NCI-H69 (cell line): Measurements from ENCODE around the gene FRMPD4.

Source experiments
- DNase-seq: peaks from one replicate; lab custom pipeline; 2025; lab: John Stamatoyannopoulos, UW

Gene FRMPD4

DNA sequence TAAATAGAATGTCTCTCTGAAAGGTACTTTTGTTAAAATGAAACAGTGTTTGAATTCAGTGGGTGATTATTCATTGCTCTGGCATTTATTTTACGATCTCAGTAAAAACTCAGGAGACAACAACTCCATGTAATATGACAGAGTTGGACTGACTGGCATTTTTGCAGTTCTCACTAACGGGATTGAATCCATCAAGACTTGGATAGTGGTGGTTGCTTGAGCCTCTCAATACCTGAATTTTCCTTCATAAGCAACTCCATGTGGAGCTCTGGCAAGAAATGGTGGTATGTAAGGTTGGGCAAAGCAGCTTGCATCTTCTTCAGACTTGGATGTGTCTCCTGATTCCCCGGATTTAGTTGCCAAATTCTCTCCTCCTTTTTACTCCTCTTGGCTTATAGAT lies 72.7 kb downstream of the FRMPD4 start:
- no peak for DNase-seq

DNA sequence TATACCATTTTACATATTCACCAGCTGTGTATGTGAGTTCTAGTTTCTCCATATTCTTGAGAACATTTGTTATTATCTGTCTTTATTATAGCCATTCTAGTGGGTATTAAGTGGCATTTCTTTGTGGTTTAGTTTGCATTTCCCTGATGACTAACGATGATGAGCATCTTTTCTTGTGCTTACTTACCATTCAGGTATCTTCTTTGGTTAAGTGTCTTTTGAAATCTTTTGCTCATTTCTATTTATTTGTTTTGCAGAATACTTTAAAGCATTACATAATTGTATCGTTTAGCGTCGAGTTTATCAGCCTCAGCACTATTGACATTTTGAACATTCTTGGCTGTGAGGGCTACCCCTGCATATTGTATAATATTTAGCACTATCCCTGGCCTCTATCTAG lies 85.4 kb downstream of the FRMPD4 start:
- no peak for DNase-seq

DNA sequence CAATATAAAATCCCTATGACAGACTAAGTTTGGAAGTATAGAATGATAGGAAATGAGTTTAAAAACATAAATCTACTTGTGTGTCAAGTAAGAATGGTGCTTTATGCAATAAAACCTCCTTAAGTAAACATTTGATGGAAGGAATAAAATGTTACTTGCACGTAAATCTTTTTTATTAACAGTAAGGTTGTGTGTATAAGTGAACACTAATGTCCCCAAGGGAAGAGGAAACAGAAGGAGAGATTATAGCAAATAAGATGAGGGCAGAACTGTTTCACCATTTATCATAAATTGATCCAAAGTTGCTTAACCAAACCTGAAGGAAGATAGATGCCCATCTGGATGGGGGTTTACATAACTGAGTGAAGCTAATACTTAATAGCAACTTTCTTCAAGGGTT lies 86.8 kb downstream of the FRMPD4 start:
- peak; percentile 69 for DNase-seq

DNA sequence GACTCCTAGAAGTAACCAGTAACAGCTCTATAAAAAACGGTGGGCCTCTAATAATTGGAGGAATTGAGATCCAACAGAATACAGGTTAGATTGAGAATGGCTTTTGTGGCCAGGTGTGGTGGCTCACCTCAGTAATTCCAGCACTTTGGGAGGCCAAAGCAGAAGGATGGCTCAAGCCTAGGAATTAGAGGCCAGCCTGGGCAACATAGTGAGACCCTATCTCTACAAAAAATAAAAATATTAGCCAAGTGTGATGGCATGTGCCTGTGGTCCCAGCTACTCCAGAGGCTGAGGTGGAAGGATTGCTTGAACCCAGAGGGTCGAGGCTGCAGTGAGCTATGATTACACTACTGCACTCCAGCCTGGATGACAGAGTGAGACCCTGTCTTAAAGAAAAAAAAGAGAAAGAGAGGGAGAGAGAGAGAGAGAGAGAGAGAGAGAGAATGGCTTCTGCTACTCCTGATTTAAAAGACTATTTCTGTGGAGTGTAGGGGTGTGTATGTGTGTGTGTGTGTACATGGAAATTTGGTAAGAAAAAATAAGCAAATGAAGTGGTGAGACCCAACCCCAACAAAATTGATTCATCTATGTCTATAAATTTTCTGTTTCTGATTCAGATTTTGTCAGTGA lies 89.3 kb downstream of the FRMPD4 start:
- no peak for DNase-seq

DNA sequence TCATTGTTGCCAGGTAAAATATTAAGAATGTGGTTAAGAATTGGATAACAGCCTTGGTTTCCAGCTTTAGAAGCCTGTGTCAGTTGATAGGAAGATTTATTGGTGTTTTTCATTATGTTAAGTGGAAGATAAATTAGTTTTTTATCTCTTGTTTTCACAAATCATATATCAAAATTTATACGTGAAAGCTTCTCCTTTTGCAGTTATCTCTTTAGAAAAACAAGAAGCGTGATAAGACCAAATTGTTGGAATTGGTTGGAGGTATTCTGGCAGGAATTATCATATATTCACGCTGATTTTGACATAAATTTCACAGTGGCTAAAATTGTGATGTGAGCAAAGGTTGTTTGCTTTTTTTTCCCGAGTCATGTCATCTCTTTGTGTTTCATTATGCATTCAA lies 90.6 kb downstream of the FRMPD4 start:
- DNase-seq = no peak

DNA sequence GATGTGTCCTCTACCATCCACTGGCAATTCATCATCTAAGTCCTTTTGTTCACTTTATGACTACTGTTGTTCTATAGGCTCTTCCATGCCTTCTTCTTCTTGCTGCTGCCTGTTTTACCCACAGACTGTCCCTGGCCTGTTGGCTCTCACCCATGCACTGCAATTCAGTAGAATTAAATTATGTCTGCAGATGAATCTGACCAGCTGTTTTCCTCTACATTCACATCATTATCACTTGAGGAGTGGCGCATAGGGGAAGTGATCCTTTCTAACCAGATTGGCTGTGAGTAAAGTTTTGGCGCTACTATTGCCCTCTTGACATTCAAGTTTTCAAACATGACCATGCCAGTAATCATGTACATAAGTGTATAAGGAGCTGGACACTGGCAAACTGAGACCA lies 91.7 kb downstream of the FRMPD4 start:
- no peak for DNase-seq

DNA sequence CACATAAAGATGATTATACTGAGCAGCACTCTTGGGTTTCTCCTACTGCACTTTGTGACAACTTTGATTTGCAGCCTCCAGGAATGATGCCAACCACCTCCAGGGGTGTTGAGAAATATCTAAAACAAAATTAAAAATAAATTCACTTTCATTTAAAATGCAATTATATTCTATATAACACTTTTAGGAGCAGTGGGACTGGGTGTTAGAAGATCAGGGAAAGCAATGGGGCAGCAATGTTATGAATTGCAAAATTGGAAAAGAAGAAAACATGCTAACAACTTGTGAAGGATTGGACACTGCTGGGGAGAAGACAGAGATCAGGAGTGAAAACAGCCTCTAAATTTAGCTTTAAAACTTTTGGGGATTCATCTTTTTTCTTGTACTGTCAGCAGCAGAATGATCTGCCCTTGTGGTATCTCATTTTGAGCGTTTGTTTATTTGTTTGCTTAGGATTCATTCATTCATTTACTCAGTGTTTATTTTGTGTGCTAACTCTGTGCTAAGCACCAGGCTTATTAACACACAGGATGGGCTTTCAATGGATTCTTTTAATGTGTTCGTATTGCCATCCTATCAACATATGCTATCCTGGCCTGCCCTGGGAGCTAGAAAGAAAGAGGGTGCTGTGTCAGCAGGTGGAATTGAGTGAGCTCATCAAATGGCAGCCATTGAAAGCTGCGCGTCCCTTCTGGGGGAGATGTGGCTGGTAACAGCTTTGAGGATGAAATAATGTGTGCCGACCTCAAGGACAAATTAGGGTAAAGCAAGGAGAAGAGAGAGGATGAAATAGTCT lies 96.5 kb downstream of the FRMPD4 start:
- peak; percentile 67 for DNase-seq

DNA sequence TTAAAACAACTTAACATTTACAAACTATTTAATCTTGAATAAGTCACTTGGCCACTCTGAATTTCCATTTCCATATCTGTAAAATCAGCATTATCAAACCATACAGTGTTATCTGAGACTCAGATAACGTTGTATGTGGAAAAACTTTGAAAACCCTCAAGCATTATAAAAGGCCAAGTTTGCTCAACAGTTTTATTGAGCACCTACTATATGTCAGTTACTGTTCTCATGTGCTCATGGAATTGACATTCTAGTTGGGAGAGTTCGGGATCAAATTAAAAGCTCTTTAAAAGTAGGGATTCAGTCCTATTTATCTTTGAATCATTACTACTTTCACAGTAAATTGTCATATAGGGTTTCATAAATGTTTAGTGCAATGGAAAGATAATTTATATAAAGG lies 97.9 kb downstream of the FRMPD4 start:
- DNase-seq = no peak

DNA sequence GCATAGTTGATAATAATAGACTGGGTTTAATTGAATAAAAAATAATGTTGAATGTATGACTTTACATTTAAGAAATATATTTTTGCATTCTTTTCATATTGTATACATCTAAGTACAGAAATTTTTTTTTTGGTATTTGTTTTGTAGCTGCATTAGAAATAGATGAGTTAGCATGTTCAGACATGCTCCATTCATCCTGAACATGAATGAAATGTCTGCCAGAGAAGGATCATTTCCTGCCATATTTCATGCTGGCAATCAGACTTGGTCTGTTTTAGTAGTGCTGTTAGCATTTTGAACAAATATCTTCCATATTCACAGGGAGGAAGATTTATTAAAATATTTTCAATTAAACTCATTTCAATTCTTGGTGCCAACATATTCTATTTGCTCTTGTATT lies 98.9 kb downstream of the FRMPD4 start:
- DNase-seq = peak; percentile 49

DNA sequence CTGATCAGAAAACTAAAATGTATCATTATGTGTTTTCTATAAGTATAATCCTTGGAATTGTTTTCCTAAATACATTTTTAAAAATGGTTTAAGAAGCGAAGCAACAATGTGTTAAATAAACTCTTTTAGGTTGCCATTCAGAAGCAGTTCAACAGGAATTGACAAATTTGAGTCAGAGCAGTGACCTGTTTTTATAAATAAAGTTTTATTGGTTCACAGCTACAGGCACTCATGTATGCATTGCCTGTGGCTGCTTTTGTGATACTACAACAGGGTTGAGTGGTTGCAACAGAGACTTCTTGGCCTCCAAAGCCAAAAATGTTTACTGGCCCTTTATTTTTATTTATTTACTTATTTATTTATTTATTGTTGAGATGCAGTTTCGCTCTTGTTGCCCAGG lies 99.5 kb downstream of the FRMPD4 start:
- DNase-seq = peak; percentile 7

DNA sequence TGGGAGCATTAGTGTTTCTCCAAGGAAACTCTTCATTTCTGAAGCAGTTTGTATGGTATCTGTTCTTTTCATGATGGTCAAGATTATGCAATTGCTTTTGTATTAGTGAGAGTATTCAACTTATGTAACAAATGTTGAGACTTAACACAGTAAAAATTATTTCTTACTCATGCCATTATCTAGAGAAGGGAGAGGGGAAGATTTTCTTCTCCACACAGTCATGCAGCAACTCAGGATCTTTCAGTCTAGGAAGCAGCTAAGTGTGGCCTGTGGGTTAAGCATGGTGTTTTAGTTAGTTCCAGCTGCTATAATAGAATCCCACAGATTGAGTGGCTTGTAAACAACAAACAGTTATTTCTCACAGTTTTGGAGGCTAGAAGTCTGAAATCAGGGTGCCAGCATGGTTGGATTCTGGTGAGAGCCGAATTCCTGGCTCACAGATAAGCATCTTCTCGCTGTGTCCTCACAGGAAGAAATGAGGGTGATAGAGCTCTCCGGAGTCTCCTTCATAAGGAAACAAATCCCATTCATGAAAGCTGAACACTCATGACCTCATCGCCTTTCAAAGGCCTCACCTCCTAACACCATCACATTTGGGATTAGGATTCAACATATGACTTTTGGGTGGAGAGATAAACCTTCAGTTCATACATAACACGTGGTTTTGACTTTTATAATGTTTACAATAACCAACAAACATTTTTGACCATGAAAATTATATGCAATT lies 101.2 kb downstream of the FRMPD4 start:
- peak; percentile 12 for DNase-seq

DNA sequence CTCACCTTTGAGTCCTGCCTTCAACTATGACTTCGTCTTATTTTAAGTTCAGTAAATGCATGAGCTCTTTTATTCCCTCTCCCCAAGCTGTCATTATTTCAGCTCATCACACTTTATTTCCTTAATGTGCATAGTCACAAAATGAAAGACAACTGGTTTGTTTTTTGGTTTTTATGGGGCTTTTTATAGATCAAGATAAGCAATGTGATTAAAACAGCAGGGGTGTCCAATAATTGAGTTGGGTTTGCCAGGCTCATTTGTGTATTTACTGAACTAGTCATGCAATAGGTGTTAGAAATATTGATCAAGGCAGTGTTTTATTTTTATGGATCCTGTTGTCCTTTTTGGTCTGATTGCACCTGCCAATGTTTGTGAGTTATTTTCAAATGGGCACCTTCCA lies 102.2 kb downstream of the FRMPD4 start:
- DNase-seq = peak; percentile 72

DNA sequence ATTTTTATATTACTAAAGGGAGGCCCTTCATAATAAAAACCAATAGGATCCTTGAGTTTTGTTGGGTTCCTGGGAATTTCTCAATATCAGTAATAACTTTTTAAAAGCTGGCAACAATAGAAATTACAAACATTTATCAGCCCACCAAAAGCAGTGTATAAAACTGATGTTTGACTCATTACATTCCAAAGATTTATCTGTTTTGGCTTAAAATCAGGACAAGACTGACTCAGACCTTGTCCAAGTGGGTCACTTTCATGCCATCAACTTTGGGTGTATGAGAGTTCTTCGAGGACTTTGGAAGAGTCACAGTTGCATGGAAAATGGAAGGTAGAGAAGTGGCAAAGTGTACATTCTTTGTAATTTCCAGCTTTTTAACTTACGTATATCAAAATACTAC lies 102.8 kb downstream of the FRMPD4 start:
- no peak for DNase-seq

DNA sequence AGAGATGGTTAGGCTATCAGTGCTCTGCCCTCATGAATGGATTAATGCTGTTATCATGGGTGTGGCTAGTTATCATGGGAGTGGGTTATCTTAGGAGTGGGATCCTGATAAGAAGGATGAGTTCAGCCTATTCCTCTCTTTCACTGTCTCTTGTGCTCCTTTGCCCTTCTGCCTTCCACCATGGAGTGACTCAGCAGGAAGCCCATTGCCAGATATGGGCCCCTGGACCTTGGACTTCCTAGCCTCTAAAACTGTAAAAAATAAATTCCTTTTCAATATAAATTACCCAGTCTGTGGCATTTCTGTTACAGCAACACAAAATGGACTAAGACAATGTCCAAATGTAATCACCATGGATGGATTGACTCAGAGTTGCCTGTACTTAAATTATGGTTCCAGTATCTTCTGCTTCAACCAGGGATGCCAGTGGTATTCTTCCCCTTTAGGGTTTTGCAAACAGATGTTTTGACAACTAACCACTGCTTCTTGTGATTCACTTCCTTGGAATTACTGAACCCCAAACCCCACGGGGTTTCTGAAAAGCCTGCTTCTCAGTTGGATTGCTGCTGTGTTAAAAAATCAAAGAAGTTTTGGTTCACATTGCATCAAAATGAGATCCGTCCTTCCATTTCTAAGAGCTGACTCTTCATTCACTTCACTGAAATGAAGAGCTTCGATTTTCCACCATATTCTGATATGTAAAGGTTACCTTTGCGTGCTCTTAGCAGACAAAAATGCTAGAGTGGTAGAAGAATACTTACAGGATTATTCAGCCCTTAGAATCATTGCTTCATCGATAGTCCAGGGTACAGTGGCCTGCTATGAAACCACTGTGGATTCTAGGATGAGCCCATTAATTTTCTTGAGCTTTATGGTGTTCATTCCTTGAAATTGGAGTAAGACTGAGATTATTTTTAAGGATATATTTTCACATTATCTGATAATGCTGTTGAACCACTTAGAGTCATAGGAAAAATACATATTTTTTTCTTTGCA lies 107.7 kb downstream of the FRMPD4 start:
- DNase-seq = no peak

DNA sequence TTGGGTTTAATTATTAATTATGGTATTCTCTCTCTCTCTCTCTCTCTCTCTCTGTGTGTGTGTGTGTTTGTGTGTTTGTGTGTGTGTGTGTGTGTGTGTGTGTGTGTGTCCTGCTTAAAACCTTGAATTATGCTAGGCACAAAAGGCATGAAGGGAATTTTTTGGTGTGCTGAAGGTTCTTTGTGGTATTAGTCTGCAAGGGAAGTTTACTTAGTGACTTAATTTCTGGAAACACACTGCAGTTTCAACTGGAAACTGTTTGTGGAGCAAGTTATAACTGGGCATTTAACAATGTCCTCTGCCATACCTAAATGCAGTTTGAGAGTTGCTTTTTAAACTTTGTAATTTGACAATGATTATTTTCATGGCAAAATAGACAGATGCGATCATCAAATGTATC lies 111.7 kb downstream of the FRMPD4 start:
- no peak for DNase-seq

DNA sequence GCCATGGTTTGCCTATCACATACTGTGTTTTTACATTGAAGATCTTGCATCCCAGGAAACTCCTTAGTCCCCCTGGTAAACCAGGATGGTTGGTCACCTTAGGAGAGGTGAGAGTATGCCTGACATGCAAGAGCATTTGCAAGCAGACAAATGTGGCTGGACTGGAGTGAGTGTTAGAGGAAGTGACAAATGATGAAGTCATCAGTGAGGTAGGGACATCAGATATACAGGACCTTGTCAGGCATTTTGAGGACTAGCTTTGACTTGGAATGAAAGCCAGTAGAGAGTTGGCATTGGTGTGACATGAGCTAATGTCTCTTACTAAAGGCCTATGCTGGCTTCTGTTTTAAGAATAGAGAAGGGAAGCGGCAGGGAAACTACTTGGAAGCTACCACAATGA lies 124.9 kb downstream of the FRMPD4 start:
- no peak for DNase-seq

DNA sequence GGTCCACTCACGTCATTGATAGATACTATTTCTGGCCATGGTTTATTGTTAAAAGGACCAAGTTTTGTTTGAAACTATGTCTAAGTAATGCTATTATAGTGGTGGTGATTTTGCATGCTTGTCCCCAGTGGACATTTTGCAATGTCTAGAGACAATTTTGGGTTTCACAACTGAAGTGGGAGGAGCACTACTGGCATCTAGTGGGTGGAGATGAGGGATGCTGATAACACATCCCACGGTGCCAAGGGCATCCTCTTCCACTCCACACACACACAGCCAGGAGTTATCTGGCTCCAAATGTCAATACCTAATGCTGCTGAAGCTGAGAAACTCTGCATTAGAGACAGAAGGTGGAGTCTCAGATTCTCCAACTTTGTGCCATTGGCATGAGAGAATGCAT lies 131.2 kb downstream of the FRMPD4 start:
- DNase-seq = peak; percentile 10

DNA sequence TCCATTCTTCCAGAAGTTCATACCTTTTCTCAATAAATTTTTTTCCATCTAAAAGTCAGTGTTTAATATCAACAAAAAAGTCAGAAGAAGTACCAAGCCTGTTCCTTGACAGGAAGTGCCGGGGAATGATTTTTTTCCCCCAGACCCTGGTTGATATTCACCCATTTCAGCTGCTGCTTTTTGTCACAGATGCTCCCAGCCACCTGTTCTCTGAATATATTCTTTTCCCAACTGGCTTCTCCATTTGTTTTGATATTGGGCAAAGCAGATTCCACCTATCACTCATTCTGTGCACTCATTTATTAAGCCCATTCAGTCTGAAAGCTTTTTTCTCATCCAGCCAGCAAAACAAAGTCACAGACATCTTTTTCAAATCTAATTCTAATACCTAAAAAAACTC lies 139.9 kb downstream of the FRMPD4 start:
- no peak for DNase-seq

DNA sequence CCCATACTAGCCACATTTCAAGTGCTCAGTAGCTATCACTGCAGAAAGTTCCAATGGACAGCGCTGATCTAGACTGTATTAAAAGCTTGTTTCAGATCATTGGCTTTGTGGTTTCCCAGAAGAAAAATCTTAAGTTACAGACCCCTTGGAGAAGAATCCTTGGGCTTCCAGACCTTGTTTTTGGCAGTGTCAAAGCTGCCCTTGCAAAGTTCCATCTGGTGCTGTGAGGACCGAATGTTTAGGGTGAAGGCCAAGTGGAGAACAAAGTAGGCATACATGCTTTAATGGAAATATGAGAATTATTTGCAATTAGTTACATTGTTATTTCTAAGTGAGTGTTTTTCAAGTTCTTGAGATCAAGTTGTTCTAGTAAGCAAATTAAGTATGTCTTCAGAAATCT lies 144.7 kb downstream of the FRMPD4 start:
- no peak for DNase-seq

DNA sequence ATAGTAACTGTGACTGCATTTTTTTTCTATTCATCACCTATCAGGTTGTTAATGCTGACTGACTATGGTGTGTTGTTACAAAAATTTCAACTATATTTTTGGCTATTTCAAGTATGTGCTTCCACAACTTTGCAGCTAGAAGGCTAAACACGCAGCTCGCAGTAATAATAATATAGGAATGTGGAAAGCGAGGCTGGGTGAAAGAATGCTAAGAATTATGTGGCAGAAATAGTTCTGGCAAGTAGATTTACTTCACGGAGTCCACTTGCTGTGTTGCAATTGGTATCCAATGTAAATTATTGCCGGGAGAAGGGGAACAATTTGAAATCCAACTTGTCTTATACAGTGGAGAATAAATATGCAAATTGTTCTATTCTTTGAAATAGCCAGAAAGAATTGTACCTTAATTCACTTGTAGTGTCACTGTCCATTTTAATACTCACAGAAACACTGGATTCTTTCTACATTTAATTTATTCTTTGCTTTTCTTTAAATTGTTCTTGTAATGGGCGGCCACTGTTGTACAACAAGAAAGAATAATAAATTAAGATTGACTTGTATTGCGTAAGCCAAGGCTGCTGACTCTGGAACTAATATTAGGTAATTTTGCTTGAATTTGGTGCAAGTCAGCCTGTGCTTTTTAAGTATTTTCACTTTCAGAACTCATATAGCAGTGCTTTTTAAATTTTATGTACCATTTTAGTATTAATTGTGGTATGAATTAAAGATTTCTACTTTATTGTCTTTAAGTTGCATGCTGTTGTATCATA lies 154.9 kb downstream of the FRMPD4 start:
- DNase-seq = no peak

DNA sequence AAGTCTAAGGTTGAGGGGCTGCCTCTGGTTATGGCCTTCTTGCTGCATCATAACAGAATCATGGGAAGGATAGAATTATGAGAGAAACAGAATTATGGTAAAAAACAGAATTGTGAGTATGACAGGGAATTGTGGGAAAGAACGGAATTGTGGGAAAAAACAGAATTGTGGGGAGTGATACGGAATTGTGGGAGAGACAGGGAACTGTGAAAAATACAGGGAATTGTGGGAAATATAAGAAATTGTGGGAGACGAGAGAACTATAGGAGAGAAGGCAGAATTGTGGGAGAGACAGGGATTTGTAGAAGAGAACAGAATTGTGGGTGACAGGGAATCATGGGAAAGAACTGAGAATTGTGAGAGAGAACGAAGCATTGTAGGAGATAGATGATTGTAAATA lies 159.1 kb downstream of the FRMPD4 start:
- no peak for DNase-seq
